Fibroblast of villous mesenchyme (primary cell): ENCODE results near the gene SNRNP200. TPM values are rescaled to one million over a fixed set of nuclear protein-coding genes. Genes with fewer than 3 reads are reported as not detected.

ENCODE experiments used
- DNase-seq: peaks from one replicate; pipeline ENCODE4 v3.0.0-alpha.2; 2010; ENCODE audit warnings: low read depth
- H3K4me3 ChIP-seq: 2 replicates; pipeline ENCODE4 v1.5.1; 2011; ENCODE audit warnings: low read depth, mild to moderate bottlenecking, low read length
- CTCF ChIP-seq: IDR thresholded peaks from 2 replicates; pipeline ENCODE4 v1.5.1; 2012; ENCODE audit warnings: low read depth, mild to moderate bottlenecking, low read length; ENCODE audit not compliant: insufficient read depth
- total RNA-seq: library from RNA; depleted of rRNA; stranded (reverse); fragments of >200 nt; gene quantifications from 2 replicates; pipeline ENCODE4 v1.2.3, GENCODE V29; 2012

The SNRNP200 gene
- total RNA-seq, 1 donor = 39.7 TPM

- TF ChIP-seq CTCF = no peak
- DNase-seq = no peak
- H3K4me3 ChIP-seq = no peak overlapping the region
These were observed 56.7 kb downstream of the SNRNP200 start for GRCh38 chr2:96248624-96249023.

GRCh38 chr2:96247896-96248295 lies 57.5 kb downstream of the SNRNP200 start:
- H3K4me3 ChIP-seq = no peak overlapping the region
- TF ChIP-seq CTCF = no peak
- no peak for DNase-seq

GRCh38 chr2:96247009-96247408 lies 58.3 kb downstream of the SNRNP200 start:
- no peak for TF ChIP-seq CTCF
- H3K4me3 ChIP-seq = no peak overlapping the region
- DNase-seq = no peak

GRCh38 chr2:96245609-96246390 lies 59.5 kb downstream of the SNRNP200 start:
- DNase-seq = no peak
- TF ChIP-seq CTCF = no peak
- H3K4me3 ChIP-seq = no peak overlapping the region

- DNase-seq = no peak
- no peak for TF ChIP-seq CTCF
- no peak overlapping the region for H3K4me3 ChIP-seq
These were observed 61.5 kb downstream of the SNRNP200 start for GRCh38 chr2:96243843-96244242.

- DNase-seq = peak; percentile 62
- no peak overlapping the region for H3K4me3 ChIP-seq
- no peak for TF ChIP-seq CTCF
These were observed 63.3 kb downstream of the SNRNP200 start for GRCh38 chr2:96241900-96242611.

- TF ChIP-seq CTCF = no peak
- DNase-seq = no peak
These were observed 64.1 kb downstream of the SNRNP200 start for GRCh38 chr2:96241227-96241626.

More at GRCh38 chr2:96241227-96241626, 64.1 kb downstream of the SNRNP200 start:
- H3K4me3 ChIP-seq = no peak overlapping the region
